HCT116 (cell line): ENCODE results near the gene HECTD2. TPM values are rescaled to one million over a fixed set of nuclear protein-coding genes. Genes with fewer than 3 reads are reported as not detected.

ENCODE experiments used
- ATAC-seq: fragments of 200-7000 bp; cut with Tn5 transposase; 2 replicates; pipeline ENCODE4 v1.9.1; 2020; ENCODE audit warnings: mild to moderate bottlenecking, moderate library complexity
- BruUV-seq: library from RNA; stranded (reverse); fragments of 400-500 nt; replicated peaks from 2 replicates; lab custom pipeline; 2021; lab: Mats Ljungman, UMichigan
- CTCF ChIA-PET: fragments of 300-600 bp; sonication (Branson Sonifier 250); formaldehyde crosslinking; loops from one replicate; lab custom pipeline; 2021; ENCODE audit warnings: antibody characterized with exemption; lab: Charles Lee
- POLR2A ChIA-PET: fragments of 300-600, 350-600 bp; sonication (Branson Sonifier 250); formaldehyde crosslinking; loops from one replicate; lab custom pipeline; 2021; ENCODE audit warnings: antibody characterized with exemption; lab: Charles Lee
- RAD21 ChIA-PET, 2 experiments: fragments of 300-600 bp; sonication (Branson Sonifier 250); formaldehyde crosslinking; loops; one replicate each; lab custom pipeline; 2023; ENCODE audit warnings: low total read pairs in 2 of 2; ENCODE audit not compliant: uncharacterized antibody in 2 of 2, unreplicated experiment in 2 of 2, low non-redundant PET in 1 of 2; lab: Charles Lee
- DNase-seq: peaks from one replicate; pipeline ENCODE4 v3.0.0-alpha.2; 2010; ENCODE audit warnings: low read depth, low spot score
- H2AFZ ChIP-seq: fragments of 200-600 bp; shearing (Covaris generic), sonication (generic); 2 replicates; pipeline ENCODE4 v1.6.1; 2017; ENCODE audit warnings: low read depth, mixed run types, mixed read lengths, antibody characterized with exemption, low read length; ENCODE audit not compliant: poor library complexity, severe bottlenecking
- H3K27ac ChIP-seq: 2 replicates; pipeline ENCODE4 v1.5.1; 2012; ENCODE audit warnings: low read depth, low read length
- H3K27me3 ChIP-seq: fragments of 200-600 bp; sonication (generic); 2 replicates; pipeline ENCODE4 v1.6.1; 2016; ENCODE audit warnings: mixed run types, low read length, mixed read lengths; ENCODE audit not compliant: insufficient read depth
- H3K36me3 ChIP-seq, 2 experiments: fragments of 200-500 bp in 1 of 2; fragments of 200-600 bp in 1 of 2; sonication (Bioruptor generic) in 1 of 2; sonication (generic) in 1 of 2; 2 replicates each; pipeline versions ENCODE4 v1.5.1 to v1.6.1; 2014 to 2016; ENCODE audit warnings: low read length in 2 of 2, inconsistent platforms in 1 of 2, mixed read lengths in 1 of 2, mixed run types in 1 of 2; ENCODE audit not compliant: insufficient read depth in 2 of 2, control insufficient read depth in 1 of 2
- H3K4me1 ChIP-seq, 2 experiments: fragments of 200-600 bp in 1 of 2; sonication (generic) in 1 of 2; 2 replicates each; pipeline versions ENCODE4 v1.5.1 to v1.6.1; 2012 to 2017; ENCODE audit warnings: low read length in 2 of 2, inconsistent platforms in 1 of 2, mild to moderate bottlenecking in 1 of 2, mixed read lengths in 1 of 2, mixed run types in 1 of 2, moderate library complexity in 1 of 2; ENCODE audit not compliant: insufficient read depth in 2 of 2, control insufficient read depth in 1 of 2
- H3K4me2 ChIP-seq: fragments of 200-600 bp; sonication (generic); 2 replicates; pipeline ENCODE4 v1.6.1; 2017; ENCODE audit warnings: mixed run types, low read length, mixed read lengths
- H3K4me3 ChIP-seq, 2 experiments: fragments of 200-600 bp in 1 of 2; sonication (generic) in 1 of 2; replicated peaks in 1 of 2; 2 replicates each; pipeline ENCODE4 v1.5.1; 2011 to 2016; ENCODE audit warnings: low read length in 2 of 2, control low read depth in 1 of 2, low read depth in 1 of 2, mild to moderate bottlenecking in 1 of 2, mixed read lengths in 1 of 2, mixed run types in 1 of 2
- H3K79me2 ChIP-seq: fragments of 200-600 bp; sonication (generic); 2 replicates; pipeline ENCODE4 v1.6.1; 2017; ENCODE audit warnings: mild to moderate bottlenecking, mixed run types, low read length, moderate library complexity, mixed read lengths; ENCODE audit not compliant: insufficient read depth
- H3K9ac ChIP-seq: fragments of 200-600 bp; sonication (generic); 2 replicates; pipeline ENCODE4 v1.6.1; 2016; ENCODE audit warnings: low read length, mixed read lengths
- H3K9me2 ChIP-seq: fragments of 200-600 bp; sonication (generic), shearing (Covaris generic); 2 replicates; pipeline ENCODE4 v1.6.1; 2017; ENCODE audit warnings: mixed run types, mild to moderate bottlenecking, moderate library complexity; ENCODE audit not compliant: insufficient read depth
- H3K9me3 ChIP-seq, 2 experiments: fragments of 200-500 bp in 1 of 2; fragments of 200-600 bp in 1 of 2; sonication (Bioruptor generic) in 1 of 2; sonication (generic) in 1 of 2; 2 replicates each; pipeline ENCODE4 v1.6.1; 2014 to 2017; ENCODE audit warnings: low read length in 2 of 2, mixed read lengths in 2 of 2, inconsistent platforms in 1 of 2, low read depth in 1 of 2, mild to moderate bottlenecking in 1 of 2, mixed run types in 1 of 2, moderate library complexity in 1 of 2; ENCODE audit not compliant: control insufficient read depth in 1 of 2, insufficient read depth in 1 of 2
- H4K20me1 ChIP-seq: fragments of 200-600 bp; sonication (generic), shearing (Covaris generic); 2 replicates; pipeline ENCODE4 v1.6.1; 2017; ENCODE audit warnings: mixed run types, mild to moderate bottlenecking, moderate library complexity; ENCODE audit not compliant: insufficient read depth
- CBX3 ChIP-seq: IDR thresholded peaks from 2 replicates; pipeline ENCODE4 v1.6.1; 2012; ENCODE audit warnings: low read depth
- CEBPB ChIP-seq: IDR thresholded peaks from 2 replicates; pipeline ENCODE4 v1.6.1; 2012; ENCODE audit warnings: low read depth
- EGR1 ChIP-seq: IDR thresholded peaks from 2 replicates; pipeline ENCODE4 v1.6.1; 2012; ENCODE audit warnings: low read depth
- ELF1 ChIP-seq: IDR thresholded peaks from 2 replicates; pipeline ENCODE4 v1.6.1; 2012; ENCODE audit warnings: low read depth, borderline replicate concordance
- EZH2 ChIP-seq: fragments of 200-600 bp; sonication (generic); IDR thresholded peaks from 2 replicates; pipeline ENCODE4 v1.6.1; 2017; ENCODE audit warnings: antibody characterized with exemption, mixed run types
- SIN3A ChIP-seq: IDR thresholded peaks from 2 replicates; pipeline ENCODE4 v1.6.1; 2012; ENCODE audit warnings: low read depth
- SRF ChIP-seq: IDR thresholded peaks from 2 replicates; pipeline ENCODE4 v1.6.1; 2012; ENCODE audit warnings: low read depth
- TCF7L2 ChIP-seq: IDR thresholded peaks from 2 replicates; pipeline ENCODE4 v1.7.0; 2011; ENCODE audit warnings: borderline replicate concordance, inconsistent platforms; ENCODE audit not compliant: insufficient read depth, insufficient read length; ENCODE audit errors: extremely low read depth
- ZFX ChIP-seq: fragments of 450-650 bp; IDR thresholded peaks from 2 replicates; pipeline ENCODE4 v1.6.1; 2017
- intact Hi-C: fragments of 100-400 bp; cut with micrococcal nuclease; formaldehyde crosslinking; loops from 2 replicates; pipeline ENCODE4 v1.10.0; 2022
- total RNA-seq: library from RNA; stranded (reverse); gene quantifications from one replicate; pipeline ENCODE4 v1.2.1, GENCODE V29; 2021; ENCODE audit not compliant: unreplicated experiment
- TF ChIP-seq, protein P1 (sequence below): IDR thresholded peaks from 2 replicates; pipeline ENCODE4 v1.6.1; 2012
- TF ChIP-seq, protein P2 (sequence below), 3 experiments: fragments of 200-600 bp in 1 of 3; sonication (generic) in 1 of 3; IDR thresholded peaks in 2 of 3; conservative IDR thresholded peaks in 1 of 3; 2 replicates each; pipeline ENCODE4 v1.5.1; 2012 to 2017; ENCODE audit warnings: low read depth in 2 of 3, low read length in 2 of 3, antibody characterized with exemption in 1 of 3, borderline replicate concordance in 1 of 3, control low read depth in 1 of 3, mild to moderate bottlenecking in 1 of 3, mixed read lengths in 1 of 3, mixed run types in 1 of 3, moderate library complexity in 1 of 3; ENCODE audit not compliant: insufficient read depth in 1 of 3

The HECTD2 gene
- total RNA-seq, 1 experiment from 2014 or later, result 3.0 TPM

DNA sequence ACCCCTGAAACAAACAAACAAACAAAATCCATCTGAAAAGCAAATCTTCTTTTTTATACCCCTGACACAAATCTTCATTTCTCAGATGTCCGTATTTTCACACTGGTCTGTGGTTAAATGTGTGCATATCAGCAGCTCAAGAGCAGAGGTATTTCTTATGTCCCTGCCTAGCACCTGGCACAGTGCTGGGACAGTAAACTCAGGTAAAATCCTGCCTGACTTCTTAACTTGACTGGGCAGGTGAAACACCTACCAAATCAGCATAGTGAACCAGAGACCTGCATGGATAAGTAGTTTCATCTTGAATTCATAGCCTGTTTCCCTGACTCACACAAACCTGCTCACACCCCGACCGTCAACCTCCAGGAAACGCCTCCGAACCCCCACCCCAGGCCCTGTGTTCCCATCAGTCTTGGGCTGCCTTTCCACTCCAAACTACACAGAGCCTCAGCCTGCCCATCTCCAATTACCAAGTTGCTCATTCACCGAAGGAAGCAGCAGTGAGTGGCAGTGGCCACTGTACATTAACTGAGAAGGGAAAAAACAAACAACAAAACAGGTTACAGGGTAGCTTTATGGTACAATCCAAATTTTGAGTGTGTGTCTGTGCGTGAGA lies 109.9 kb downstream of the HECTD2 start:
- intact Hi-C loops, result no loop called here
- H3K9ac ChIP-seq, result no peak overlapping the region
- CTCF ChIA-PET, result no interaction called here

More for the DNA sequence above, 109.9 kb downstream of the HECTD2 start:
- Histone ChIP-seq H3K27ac (no peak overlapping the region), H3K4me1 (no peaks in the 10 kb centered on the region), H3K4me2 (no peak overlapping the region), H4K20me1 (no peaks in the 10 kb centered on the region), H3K9me2 (no peaks in the 10 kb centered on the region), H3K9me3 (no peaks in the 10 kb centered on the region)
- TF ChIP-seq EGR1 (no peak), CBX3 (no peak), ELF1 (no peak), CEBPB (no peak), TCF7L2 (no peak), ZFX (no peak), SIN3A (no peak), SRF (no peak), EZH2 (no peak)
- TF ChIP-seq, protein P1, sequence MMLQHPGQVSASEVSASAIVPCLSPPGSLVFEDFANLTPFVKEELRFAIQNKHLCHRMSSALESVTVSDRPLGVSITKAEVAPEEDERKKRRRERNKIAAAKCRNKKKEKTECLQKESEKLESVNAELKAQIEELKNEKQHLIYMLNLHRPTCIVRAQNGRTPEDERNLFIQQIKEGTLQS, result no peak
- TF ChIP-seq, protein P2, sequence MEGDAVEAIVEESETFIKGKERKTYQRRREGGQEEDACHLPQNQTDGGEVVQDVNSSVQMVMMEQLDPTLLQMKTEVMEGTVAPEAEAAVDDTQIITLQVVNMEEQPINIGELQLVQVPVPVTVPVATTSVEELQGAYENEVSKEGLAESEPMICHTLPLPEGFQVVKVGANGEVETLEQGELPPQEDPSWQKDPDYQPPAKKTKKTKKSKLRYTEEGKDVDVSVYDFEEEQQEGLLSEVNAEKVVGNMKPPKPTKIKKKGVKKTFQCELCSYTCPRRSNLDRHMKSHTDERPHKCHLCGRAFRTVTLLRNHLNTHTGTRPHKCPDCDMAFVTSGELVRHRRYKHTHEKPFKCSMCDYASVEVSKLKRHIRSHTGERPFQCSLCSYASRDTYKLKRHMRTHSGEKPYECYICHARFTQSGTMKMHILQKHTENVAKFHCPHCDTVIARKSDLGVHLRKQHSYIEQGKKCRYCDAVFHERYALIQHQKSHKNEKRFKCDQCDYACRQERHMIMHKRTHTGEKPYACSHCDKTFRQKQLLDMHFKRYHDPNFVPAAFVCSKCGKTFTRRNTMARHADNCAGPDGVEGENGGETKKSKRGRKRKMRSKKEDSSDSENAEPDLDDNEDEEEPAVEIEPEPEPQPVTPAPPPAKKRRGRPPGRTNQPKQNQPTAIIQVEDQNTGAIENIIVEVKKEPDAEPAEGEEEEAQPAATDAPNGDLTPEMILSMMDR (IDR thresholded peaks at IDR 0.05 in 2 of 3, conservative IDR thresholded peaks at IDR 0.05 in 1 of 3; ENCODE audit: borderline replicate concordance in 1 of 3, insufficient read depth in 1 of 3, low read depth in 2 of 3, low read length in 2 of 3), result no peak
- TF ChIP-seq, all 23 proteins: peak for 0
- H2AFZ ChIP-seq, result no peak overlapping the region
- H3K36me3 ChIP-seq, result no peaks in the 10 kb centered on the region
- no peak overlapping the region for H3K4me3 ChIP-seq
- no peaks in the 10 kb centered on the region for H3K79me2 ChIP-seq
- POLR2A ChIA-PET, result no interaction called here
- BruUV-seq, result no TSS peak
- ATAC-seq, result no peak
- no peaks in the 10 kb centered on the region for H3K27me3 ChIP-seq
- no peak for DNase-seq
- RAD21 ChIA-PET, result no interaction called here
